Glomerular endothelial cell (primary cell): Measurements from ENCODE around the gene PARK7. TPM values are rescaled to one million over a fixed set of nuclear protein-coding genes. Genes with fewer than 3 reads are reported as not detected.
"Not testable (repeated sequence)": the region's sequence is repeated elsewhere in the genome, so short reads cannot be mapped to it uniquely, and the experiment has no call there.

Source experiments
- DNase-seq: peaks from one replicate; pipeline ENCODE4 v3.0.0-alpha.2; 2011; ENCODE audit warnings: low read depth, low spot score; ENCODE audit errors: extremely low read depth
- total RNA-seq: library from RNA; depleted of rRNA; stranded (reverse); fragments of >200 nt; gene quantifications from 2 replicates; pipeline ENCODE4 v1.2.3, GENCODE V29; 2015

Gene PARK7
- 197 and 212 TPM in 2 replicates for total RNA-seq

DNA sequence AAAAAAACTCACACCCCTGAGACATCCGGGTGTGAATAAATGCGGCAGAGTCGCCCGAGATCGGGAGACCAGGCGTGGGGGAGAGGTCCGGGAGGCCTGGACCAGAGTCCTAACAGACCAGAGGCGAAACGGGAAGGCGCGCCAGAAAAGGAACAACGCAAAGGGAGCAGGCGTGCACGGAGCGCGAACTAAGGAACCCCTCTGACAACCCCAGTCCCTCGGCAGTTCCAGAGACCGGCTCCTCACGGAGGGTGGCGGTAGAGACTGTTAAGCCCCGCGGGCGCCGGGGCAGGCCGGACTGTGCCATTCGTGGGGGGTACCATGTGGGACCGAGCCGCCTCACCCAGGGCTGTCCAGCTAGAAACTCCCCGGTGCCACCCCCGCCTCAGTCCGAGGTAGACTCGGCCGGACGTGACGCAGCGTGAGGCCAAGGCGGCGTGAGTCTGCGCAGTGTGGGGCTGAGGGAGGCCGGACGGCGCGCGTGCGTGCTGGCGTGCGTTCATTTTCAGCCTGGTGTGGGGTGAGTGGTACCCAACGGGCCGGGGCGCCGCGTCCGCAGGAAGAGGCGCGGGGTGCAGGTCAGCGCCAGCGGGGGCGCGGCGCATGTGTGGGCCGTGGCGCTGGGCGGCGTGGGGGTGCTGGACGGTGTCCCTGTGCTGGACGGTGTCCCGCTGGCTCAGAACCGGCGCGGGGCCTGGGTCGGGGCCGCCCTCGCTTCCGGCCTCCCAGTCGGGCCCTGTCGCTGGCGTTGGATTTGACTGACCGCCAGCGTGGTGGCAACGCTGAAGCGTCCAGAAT, at the start of gene PARK7:
Gene PARK7, plus strand, starts transcription at position 496 of the 798 bp plus-strand sequence. CDS start 1,075 bp downstream, outside the sequence.
- DNase-seq, result peak; percentile 87

DNA sequence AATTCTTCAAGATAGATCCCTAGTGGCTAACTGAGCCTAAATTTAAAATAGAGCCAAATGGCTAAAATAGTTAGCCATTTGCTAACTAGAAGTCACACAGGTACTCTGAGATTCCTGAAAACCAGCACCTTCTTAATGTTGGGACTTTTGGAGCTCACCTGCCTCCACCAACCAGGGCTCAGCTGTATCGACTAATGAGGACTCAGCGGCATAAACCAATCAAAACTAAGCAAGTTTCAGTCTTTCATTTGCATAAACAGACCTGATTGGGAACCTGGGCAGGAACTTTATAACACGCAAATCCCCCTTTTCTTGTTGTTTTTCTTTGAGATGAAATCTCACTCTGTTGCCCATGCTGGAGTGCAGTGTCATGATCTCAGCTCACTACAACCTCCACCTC, 49.4 kb upstream of the PARK7 start:
- no peak for DNase-seq

DNA sequence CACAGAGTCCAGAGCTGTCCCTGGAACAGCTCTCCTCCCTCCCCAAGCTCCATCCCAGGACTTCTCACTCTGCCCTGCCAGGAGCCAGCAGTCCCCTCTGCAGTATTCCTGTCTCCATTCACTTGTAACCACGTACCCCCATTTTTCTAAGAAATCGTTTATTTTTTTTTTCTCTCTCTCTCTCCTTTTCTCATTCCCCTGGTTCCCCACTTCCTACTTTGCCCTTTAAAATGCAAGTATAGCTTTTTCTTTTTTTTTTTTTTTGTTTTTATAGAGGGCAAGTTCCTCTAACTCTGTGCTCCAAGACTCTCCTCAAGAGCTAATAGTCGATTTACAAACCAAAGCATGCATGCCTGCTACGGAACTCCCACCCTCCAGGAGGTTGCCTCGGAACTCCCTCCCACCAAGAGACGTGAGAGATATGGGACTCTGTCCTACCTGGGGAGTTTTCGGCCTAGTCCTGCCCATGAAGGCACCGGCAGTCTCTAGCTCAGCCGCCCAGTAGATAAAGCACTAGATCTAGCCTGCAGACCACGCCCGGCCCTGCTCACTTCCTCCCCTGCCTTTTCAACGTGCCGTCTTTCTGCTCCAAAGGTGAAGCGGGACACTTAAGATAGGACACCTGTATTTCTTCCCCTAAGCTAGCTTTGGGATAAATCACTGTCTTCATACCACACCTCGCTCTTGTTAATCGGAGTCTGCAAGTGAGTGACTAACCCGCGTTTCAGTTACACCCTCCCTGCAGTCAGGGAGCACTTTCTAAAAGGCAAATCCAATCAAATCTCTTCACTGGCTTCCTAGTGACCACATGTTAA, 48.6 kb upstream of the PARK7 start:
- DNase-seq, result no peak

DNA sequence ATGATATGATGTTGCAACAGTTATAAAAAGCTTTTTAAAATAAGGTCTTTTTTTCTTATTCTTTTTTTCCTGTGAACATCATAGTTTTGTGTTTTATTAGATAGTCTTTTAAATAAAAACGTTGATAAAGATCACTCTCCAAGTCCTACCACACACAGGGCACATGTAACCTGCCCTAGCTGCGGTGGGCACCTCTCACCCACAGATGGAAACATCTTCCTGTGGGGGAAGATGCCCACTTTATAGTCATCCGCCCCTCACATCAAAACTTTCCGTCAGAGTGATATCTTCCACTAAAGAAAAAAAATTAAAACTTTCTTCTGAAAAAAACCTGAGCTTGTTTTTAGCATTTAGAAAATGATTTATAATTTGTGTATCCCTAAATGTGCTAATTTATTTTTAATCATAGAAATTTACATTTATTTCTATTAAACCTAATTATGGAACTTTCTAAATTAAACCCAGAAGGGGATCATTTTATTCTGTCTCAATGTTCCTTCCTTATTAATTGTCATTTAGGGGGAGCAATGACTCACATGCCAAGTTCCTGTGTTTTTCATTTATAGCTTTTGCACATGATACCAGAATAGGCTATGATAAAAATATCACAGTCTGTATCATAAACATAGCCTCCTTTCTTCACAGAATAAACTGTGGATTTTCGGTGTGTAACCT, 45.5 kb upstream of the PARK7 start:
- no peak for DNase-seq

DNA sequence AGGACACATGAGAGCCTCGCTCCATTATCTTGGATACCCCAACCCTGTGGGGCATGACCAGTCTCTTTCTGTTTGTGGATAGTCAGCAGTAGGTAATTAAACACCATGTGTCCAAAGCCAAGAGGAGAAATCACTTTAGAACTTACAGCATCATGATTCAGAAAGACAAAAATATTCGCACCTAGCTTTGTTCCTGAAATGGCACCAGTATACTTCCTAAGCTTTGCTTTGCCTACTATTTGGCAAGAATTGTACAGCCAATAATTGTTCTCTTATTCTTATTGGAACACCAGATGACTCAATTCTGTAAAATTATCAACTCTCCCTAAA, 45.0 kb upstream of the PARK7 start:
- no peak for DNase-seq

DNA sequence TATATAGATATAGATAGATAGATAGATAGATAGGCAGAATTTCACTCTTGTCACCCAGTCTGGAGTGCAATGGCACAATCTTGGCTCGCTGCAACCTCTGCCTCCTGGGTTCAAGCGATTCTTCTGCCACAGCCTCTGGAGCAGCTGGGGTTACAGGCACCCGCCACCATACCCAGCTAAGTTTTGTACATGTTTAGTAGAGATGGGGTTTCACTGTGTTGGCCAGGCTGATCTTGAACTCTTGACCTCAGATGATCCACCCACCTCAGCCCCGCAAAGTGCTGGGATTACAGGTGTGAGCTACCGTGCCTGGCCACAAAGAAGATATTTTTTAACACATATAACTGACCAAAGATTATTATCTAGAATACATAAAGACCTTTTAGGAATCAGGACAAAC, 43.5 kb upstream of the PARK7 start:
- not testable (repeated sequence) for DNase-seq

DNA sequence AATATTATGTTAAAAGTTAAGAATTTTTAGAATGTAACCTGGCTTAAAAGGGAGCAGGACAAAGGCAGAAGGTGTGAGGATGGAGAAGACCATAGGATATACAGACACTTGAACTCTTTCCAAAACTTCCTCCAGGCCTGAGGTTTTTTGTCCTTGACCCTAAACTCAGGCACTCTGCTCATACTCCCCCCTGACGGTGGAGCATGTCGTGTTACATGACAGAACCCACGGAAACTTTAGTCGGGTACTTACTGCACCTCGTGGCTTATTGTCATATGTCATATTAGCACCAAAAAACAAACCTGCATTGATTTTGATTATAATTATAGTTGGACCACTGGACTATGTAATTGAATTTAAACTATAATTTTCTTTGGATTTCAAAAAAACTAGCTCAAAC, 41.6 kb upstream of the PARK7 start:
- DNase-seq, result no peak

DNA sequence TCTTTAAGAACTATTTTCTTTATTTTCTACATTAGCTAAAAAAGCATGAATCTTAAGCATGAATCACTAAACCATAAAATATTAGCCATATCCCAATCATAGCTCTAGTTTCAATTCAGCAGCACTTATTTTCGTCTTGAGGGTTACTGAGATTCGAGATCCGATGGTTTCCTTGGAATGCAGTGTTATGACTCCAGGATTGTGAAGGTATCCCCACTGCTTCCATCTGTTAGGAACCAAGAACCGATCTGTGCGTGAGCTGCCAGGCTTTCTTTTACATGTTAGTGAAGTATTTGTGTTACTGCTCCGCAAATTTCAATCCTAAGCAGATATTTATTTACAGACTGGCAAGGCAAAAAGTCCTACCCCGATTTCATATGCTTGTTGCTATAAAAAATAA, 39.7 kb upstream of the PARK7 start:
- DNase-seq, result no peak

DNA sequence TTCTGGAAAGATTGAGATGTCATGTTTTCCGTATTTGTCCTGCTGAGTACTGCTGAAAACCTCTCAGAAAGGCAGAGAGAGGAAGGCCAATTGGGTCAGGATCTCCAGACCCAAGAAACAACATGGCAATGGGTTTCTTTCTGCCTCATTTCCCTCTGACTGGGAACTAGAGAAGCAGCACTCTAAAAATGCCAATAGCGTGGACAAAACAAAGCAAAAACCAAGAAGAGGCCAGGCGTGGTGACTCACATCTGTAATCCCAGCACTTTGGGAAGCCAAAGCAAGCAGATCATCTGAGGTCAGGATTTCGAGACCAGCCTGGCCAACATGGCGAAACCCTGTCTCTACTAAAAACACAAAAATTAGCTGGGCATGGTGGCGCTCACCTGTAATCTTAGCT, 39.2 kb upstream of the PARK7 start:
- no peak for DNase-seq

DNA sequence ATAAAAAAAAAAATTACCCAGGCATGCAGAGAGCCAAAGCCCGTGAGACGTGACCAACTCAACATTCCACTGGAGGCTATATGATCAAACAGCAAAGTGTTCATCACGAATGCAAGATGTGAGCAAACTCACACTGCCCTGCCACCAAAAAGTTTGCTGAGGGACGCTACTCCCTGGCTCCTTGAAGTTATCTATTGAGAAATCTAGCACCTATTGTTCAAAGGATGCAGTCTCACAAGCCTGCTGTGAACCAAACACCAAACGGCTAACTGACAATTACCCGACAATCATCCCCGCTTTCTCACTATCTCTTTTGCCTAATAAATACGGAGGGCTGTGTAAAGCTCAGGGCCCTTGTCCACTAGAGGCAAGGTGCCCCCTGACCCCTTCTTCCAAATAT, 34.5 kb upstream of the PARK7 start:
- not testable (repeated sequence) for DNase-seq

DNA sequence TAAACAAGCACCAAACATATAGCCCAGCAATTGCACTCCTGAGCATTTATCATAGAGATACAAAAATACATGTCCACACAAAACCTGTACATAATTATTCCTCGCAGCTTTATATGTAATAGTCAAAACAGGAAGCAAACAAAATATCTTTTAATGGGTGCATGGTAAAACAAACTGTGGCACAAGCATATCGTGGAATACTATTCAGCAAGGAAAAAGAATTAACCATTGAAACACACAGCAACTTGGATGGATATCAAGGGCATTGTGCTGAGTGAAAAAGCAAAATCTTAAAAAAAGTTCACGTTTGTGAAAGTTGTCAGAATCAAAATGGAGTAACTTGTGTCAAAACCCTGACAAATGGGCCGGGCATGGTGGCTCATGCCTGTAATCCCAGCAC, 33.3 kb upstream of the PARK7 start:
- no peak for DNase-seq

DNA sequence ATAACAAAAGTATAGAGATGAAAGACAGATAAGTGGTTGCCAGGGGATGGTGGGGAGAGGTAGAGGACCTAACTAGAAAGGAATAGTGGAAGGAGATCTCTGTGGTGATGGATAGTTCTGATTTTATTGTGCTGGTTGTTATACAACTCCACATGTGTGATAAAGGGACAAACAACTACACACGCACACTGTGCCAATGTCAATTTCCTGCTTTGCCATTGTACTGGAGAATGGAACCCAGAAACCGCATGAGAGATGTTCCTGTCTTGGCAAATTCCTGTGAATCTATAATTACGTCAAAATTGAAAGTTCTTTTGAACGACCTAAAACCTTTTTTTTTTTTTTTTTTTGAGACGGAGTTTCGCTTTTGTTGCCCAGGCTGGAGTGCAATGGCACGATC, 31.9 kb upstream of the PARK7 start:
- DNase-seq, result no peak

DNA sequence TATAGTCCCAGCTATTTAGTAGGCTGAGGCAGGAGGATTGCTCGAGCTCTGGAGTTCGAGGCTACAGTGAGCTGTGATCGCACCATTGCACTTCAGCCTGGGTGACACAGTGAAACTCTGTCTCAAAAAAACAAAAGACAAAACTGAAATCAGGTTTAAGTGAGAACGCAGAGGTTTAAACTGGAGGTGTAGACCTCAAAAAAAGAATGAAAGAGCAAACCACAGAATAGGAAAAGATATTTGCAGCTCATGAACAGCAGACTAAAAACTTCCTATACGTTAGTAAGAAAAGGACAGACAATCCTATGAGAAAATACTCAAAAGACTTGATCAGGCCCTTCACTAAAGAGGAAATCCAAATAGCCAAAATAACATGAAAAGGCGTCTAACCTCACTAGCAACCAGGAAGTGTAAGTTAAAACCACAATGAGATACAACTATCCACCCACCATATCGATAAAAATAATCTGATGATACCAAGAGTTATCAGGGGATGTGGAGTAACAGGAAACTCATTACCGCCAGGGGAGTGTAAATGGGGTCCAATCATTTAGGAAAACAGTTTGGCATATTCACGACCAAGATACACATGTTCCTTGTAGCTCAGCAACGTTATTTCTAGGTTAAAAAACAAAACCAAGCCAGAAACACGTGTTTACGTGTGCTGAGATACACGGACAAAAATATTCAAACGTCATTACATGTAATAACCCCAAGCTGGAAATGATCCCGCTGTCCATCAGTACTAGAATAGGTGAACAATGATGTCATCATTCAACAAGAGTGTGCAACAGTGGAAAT, 30.7 kb upstream of the PARK7 start:
- no peak for DNase-seq

DNA sequence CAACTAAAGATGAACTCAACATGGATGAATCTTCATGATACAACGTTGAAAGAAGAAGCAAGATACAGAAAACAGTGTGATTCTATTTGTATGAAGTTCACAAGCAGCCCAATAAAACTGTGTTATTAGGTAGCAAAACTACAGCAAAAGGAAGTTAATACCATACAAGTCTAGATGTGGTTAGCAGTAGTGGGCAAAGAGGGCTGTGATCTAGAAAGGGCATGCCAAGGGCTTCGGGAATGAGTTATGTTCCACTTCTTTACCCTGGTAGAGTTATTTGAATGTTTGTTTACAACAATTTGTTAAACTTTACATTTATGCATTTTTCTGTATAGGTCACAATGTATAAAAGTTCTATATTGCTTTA, 30.1 kb upstream of the PARK7 start:
- DNase-seq, result no peak

DNA sequence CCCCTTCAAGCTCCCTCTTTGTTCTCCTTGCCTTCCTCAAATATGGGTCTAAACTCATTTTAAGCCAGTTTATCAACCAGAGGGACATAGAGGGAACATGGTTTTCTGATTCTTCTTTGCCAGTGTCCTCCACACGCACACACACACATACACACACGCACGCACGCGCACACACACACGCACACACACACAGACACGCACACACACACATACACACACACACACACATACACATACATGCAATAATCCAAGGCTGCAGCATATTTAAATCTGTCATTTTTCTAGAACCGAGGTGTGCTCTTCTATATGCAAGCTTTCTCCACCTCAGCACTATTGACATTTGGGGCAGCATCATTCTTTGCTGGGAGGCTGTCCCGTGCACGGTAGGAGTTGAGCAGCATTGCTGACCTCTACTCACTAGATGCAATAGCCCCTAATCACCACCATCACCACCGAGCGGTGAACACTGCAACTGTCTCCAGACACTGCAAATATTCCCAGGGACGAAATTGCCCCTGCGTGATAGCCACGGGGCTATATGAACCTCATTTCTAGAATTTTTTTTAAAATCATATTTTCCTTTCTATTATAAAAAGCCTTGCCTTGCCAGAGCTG, 28.9 kb upstream of the PARK7 start:
- no peak for DNase-seq

DNA sequence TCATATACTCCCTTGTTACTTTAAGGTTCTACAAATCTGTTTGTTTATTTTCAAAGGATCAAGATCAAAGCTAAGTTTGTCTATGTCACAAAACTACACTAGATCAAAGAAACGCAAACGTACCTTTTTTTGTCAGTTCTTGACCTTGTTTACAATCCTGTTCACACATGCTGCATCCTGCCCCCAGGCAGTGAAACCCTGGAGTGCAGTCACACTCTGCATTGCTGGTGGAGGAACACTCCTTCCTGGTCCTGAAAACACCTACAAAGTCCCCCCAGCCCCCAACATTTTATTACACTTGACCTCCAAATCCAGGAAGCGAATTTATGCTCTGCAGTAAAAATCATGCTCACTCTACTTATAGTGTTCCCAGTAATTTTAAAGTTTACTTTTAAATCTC, 23.4 kb upstream of the PARK7 start:
- no peak for DNase-seq

DNA sequence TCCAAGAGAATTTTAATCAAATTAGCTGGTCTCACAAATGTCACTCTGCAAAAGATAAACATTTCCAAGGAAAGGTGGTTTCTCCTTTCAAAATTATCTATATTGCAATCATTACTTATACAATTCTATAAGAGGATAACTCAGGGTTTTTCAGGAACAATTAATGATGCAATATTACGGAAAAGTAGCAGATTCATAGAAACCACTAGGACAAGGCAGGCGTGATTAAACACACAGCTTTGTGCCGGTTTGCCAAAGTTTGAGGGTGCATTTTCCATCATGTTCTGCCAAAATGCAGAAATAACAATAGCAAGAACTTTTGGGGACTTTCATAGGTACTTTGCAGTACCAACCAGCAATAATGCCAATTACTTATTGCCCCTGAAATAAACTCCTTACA, 21.5 kb upstream of the PARK7 start:
- DNase-seq, result no peak

DNA sequence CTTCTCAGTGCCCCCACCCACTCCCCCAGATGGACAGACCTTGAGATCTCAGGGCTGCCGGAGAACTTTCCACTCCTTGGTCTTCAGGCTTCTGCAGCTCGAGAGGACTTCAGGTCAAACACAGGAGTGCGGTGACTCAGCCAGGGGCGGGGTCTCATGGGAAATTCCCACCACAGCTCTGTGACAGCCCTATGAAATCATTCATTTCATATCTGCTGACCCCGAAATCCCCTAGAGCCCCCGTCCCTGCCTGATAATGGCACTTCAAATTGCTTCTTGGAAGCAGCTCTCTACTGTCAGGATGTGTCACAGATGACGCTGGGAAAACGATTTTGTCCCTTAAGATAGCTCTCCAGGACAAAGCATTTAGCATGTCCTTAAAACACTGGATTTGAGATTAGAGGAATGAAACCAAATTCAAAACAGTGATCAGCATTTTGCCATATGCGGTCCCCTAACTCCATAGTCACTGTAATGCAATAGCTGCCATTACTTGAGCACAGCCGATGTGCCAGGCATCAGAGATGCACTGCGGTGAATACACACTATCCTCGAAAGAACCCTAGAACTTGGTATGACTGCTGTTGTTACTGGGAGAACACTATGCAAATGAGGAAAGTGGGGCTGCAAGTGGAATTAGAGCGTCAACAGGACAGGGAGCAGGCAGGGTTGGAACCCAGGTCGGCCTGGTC, 20.6 kb upstream of the PARK7 start, which contains the start of gene TNFRSF9:
Gene TNFRSF9, minus strand, starts transcription at position 95 of the 692 bp plus-strand sequence. CDS start 845 bp downstream, outside the sequence.
- no peak for DNase-seq

DNA sequence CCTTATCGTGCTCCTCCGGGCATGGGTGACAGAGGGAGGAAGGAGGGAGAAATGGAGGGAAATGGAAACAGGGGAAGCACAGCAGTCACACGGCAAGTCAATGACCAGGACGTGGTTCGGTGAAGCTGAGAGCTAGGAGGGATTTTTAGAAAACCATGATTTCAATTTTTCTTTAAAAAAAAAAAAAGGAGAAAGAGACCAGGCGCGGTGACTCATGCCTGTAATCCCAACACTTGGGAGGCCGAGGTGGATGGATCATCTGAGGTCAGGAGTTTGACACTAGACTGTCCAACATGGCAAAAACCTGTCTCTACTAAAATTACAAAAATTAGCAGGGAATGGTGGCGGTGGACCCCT, 20.1 kb upstream of the PARK7 start:
- DNase-seq, result no peak
